T-helper 2 cell (primary cell): Measurements from ENCODE around the gene CDK14.
A peak's percentile ranks its signal among the peaks of the same experiment; 100 is the strongest.
"Not testable (repeated sequence)": the region's sequence is repeated elsewhere in the genome, so short reads cannot be mapped to it uniquely, and the experiment has no call there.

Experiments
- DNase-seq, 5 experiments: peaks; one replicate each; pipeline versions ENCODE4 v3.0.0 to v3.0.0-alpha.2; 2012 to 2022

Gene CDK14

GRCh38 chr7:90763108-90763507 lies 167.0 kb downstream of the CDK14 start:
- no peak for DNase-seq

GRCh38 chr7:90764848-90765570 lies 168.9 kb downstream of the CDK14 start:
- no peak for DNase-seq

GRCh38 chr7:90766814-90767564 lies 170.9 kb downstream of the CDK14 start:
- no peak for DNase-seq

- no peak for DNase-seq
Measured at GRCh38 chr7:90768301-90768700, 172.2 kb downstream of the CDK14 start.

- no peak for DNase-seq
Measured at GRCh38 chr7:90769036-90769435, 172.9 kb downstream of the CDK14 start.

- not testable (repeated sequence) for DNase-seq
Measured at GRCh38 chr7:90769566-90769965, 173.4 kb downstream of the CDK14 start.

- DNase-seq, result no peak
Measured at GRCh38 chr7:90771281-90771680, 175.2 kb downstream of the CDK14 start.

GRCh38 chr7:90772410-90772809 lies 176.3 kb downstream of the CDK14 start:
- no peak for DNase-seq

GRCh38 chr7:90773269-90773668 lies 177.1 kb downstream of the CDK14 start:
- DNase-seq, result no peak

- DNase-seq, result no peak
Measured at GRCh38 chr7:90774706-90775105, 178.6 kb downstream of the CDK14 start.

GRCh38 chr7:90775383-90775965 lies 179.4 kb downstream of the CDK14 start:
- no peak for DNase-seq

GRCh38 chr7:90777041-90777440 lies 180.9 kb downstream of the CDK14 start:
- no peak for DNase-seq

- no peak for DNase-seq
Measured at GRCh38 chr7:90777465-90777864, 181.3 kb downstream of the CDK14 start.

- DNase-seq, result no peak
Measured at GRCh38 chr7:90777886-90778285, 181.8 kb downstream of the CDK14 start.

GRCh38 chr7:90788052-90788451 lies 191.9 kb downstream of the CDK14 start:
- DNase-seq, result no peak

- DNase-seq, result no peak
Measured at GRCh38 chr7:90789736-90790306, 193.7 kb downstream of the CDK14 start.

- DNase-seq, result no peak
Measured at GRCh38 chr7:90791596-90791995, 195.5 kb downstream of the CDK14 start.

- DNase-seq, result no peak
Measured at GRCh38 chr7:90792301-90792700, 196.2 kb downstream of the CDK14 start.

- not testable (repeated sequence) for DNase-seq
Measured at GRCh38 chr7:90794234-90794633, 198.1 kb downstream of the CDK14 start.

- no peak for DNase-seq
Measured at GRCh38 chr7:90797596-90797995, 201.5 kb downstream of the CDK14 start.

GRCh38 chr7:90804370-90804769 lies 208.2 kb downstream of the CDK14 start:
- DNase-seq, result no peak

- not testable (repeated sequence) for DNase-seq
Measured at GRCh38 chr7:90815552-90815951, 219.4 kb downstream of the CDK14 start.

GRCh38 chr7:90816511-90817142 lies 220.5 kb downstream of the CDK14 start:
- peak in 1 of 5 experiments; percentile 73 for DNase-seq
